ENCODE results near the gene CBX8. TPM values are rescaled to one million over a fixed set of nuclear protein-coding genes. Genes with fewer than 3 reads are reported as not detected.

The CBX8 gene
- total and polyA plus RNA-seq, 2 of the 13 experiments (the other 11 are each of a cell fraction or from before 2014, with no cell fraction given), result 0.34 to 12.6 TPM

DNA sequence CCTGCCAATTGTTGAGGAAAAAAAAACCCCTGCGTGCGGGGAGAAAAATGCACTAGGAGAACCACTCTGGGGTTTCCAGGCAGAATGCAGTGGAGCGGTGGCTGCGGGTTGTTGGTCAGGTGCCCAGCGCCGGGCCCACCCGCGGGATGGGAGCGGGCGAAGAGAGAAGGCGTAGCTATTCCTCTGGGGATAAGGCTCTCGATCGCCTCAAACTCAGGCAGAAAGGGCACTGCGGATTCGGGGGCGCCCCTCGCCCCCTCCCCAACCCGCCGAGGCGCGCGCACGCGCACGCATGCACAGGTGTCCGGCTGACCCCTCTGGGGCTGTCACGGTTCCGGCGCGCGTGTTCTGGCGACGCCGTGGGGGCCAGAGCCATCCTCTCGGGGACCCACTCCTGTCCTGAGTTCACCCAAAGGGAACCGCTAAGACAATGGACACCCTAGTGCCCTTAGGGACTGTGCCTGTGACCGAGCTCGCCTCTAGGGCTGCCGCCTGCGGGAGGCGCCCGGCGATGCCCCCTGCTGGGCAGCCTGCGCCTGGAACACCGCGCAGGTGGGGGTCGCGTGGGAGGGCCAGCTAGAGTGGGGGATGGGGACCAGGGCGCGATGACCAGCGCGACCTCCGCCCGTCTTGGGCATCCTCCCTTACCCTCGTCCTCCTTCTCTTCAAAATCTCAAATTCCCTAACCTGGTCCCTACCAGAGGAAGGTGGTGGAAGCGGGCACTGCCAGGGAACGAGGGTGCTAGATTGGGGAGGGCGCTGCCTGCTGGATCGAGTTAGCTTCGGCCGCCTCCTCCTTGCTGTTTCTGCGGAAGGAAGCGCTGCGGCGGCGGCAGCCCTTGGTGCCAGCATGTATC lies 14.4 kb upstream of the CBX8 start (continued):
- TF ChIP-seq ZNF609 (CRISPR knock-in tag; IDR thresholded peaks at IDR 0.05; ENCODE audit: borderline replicate concordance) (peak; percentile 37; the same call in 1 of the 2 replicates), ZNF281 (CRISPR knock-in tag; IDR thresholded peaks at IDR 0.05; ENCODE audit: borderline replicate concordance) (peak; percentile 98), GLI4 (CRISPR knock-in tag; IDR thresholded peaks at IDR 0.05; ENCODE audit: borderline replicate concordance) (no peak), PCBP1 (IDR thresholded peaks at IDR 0.05; ENCODE audit: borderline replicate concordance, low read depth, low read length) (no peak), HOXA3 (CRISPR knock-in tag; IDR thresholded peaks at IDR 0.05) (peak; percentile 85), ZNF446 (CRISPR knock-in tag; IDR thresholded peaks at IDR 0.05) (no peak), ZNF143 (CRISPR knock-in tag; IDR thresholded peaks at IDR 0.05) (no peak), ASH2L (IDR thresholded peaks at IDR 0.05; ENCODE audit: insufficient read length, low read depth, low read length) (no peak), MYNN (CRISPR knock-in tag; IDR thresholded peaks at IDR 0.05; ENCODE audit: low read depth) (0 out of 2 replicates have a peak, but pooled peaks have one; percentile 74), ZNF891 (CRISPR knock-in tag; IDR thresholded peaks at IDR 0.05) (peak; percentile 71; the same call in 1 of the 2 replicates), SNAI1 (CRISPR knock-in tag; IDR thresholded peaks at IDR 0.05; ENCODE audit: borderline replicate concordance) (no peak), FOSL1 (CRISPR knock-in tag; IDR thresholded peaks at IDR 0.05; ENCODE audit: borderline replicate concordance) (no peak), ZNF674 (CRISPR knock-in tag; IDR thresholded peaks at IDR 0.05; ENCODE audit: low read depth) (no peak), ZNF136 (CRISPR knock-in tag; IDR thresholded peaks at IDR 0.05; ENCODE audit: low read depth) (0 out of 2 replicates have a peak, but pooled peaks have one; percentile 67), ZNF616 (CRISPR knock-in tag; IDR thresholded peaks at IDR 0.05; ENCODE audit: low read depth) (peak; percentile 45; the same call in 1 of the 2 replicates), SPEN (CRISPR knock-in tag; IDR thresholded peaks at IDR 0.05; ENCODE audit: low read depth) (peak; percentile 65; the same call in 1 of the 2 replicates), KAT2B (IDR thresholded peaks at IDR 0.05; ENCODE audit: borderline replicate concordance, low read depth, low read length) (no peak), MXD1 (CRISPR knock-in tag; IDR thresholded peaks at IDR 0.05) (no peak), ZFP36 (IDR thresholded peaks at IDR 0.05; ENCODE audit: borderline replicate concordance, low read depth, low read length, partially characterized antibody) (no peak), MXI1 (IDR thresholded peaks at IDR 0.05; ENCODE audit: borderline replicate concordance, low read depth, low read length) (no peak), ZNF652 (CRISPR knock-in tag; IDR thresholded peaks at IDR 0.05; ENCODE audit: borderline replicate concordance, low read depth) (0 out of 2 replicates have a peak, but pooled peaks have one; percentile 27)

All from HepG2 (cell line).